DMS 273 treated with DMSO at 0.1 percent for 48 hours (cell line): Measurements from ENCODE around the gene MPST.
"Not testable (repeated sequence)": the region's sequence is repeated elsewhere in the genome, so short reads cannot be mapped to it uniquely, and the experiment has no call there.

Experiments used
- DNase-seq: peaks from one replicate; lab custom pipeline; 2025; lab: John Stamatoyannopoulos, UW

The MPST gene

DNA sequence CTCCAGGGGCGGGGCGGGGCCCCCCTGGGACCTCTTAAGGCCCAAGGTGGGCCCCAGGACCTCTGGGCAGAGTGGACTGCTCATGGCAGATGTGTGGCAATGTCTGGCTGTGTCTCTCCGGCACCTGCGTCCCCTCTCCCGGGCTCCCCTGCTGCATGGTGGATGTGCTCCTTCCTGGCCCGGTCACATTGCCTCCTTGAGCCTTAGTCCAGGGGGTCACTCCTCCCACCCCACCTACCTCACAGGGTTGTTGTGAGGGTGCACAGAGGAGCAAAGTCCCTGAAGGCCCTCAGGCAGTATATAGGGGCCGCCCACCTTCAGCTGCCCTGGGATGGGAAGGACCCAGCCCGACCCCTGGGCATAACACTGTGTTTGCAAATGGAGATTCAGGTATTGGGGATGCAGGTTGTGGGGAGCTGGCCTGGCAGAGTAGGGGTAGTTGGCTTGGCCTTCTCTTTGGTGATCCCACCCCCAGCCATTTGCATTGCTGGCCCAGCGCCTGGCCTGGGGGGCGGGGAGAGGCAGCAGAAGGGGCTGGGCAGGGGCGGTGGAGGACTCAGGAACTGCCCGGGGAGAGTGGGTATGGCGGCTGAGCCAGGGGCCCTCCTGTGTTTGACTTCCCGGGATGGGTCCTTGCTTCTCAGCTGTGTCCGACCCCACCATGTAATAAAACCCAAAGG, 43.3 kb downstream of the MPST start:
- DNase-seq: no peak

DNA sequence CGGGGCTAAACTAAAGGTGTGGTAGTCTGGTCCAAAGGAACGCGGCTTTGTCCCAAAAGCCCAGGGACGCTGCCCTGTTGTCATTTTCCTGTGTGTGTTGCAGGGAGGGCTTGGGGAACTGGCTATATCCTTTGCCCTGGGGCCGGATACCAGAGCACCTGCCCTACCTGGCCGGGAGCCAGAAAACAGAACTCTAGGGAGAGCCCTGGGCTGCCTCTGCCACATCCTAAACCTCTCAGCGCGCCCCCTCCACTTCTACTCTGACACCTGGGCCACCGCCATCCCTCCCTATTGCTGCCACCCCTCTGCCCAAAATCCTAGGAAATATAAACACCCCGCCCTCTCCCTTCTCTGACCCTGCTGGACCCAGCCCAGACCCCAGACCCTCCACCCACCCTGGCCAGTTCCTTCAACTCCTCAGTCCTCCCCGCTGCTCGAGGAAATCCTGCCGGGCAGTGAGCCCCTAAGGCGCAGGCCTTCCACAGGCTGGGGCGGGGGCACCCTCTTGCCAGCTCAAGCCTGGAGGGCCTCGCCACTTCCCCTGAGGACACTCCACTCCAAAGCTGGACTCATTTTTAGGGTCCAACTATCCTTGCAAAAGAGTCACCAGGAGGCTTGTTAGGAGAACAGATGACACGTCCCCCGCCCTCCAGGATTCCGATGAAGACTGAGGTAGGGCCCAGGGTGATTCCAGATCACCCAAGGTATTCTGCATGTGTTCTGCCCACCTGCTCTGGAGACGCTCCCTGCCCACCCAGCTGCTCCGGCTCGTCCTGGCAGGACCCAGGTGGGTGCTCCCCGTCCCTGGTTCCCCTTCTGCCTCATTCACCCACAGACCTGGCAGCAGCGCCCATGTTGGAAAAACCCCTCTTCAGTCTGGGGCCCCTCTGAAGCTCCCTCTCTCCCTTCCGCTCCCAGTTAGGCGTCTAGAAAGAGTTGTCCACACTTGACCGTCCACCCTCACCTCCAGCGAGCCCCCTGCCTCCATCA, 44.2 kb downstream of the MPST start:
- DNase-seq: no peak

DNA sequence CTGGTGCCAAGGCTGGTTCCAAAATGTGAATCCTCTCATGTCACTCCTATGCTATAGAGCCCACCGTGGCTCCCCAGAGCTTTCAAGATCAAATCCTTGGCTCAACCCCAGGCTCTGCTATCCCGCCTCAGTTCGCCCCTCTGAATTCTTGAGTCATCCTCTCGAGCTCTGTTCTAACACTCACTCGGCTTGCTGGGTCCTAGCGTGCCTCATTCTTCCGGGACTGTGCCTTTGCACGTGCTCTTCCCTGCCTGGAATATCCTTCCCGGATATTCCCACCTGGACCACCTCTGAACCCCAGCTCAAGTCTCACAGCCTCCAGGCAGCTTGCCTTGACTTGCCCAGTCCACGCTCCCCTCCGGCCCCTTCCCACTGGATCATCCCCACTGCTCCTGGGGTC, 45.0 kb downstream of the MPST start:
- DNase-seq: no peak

DNA sequence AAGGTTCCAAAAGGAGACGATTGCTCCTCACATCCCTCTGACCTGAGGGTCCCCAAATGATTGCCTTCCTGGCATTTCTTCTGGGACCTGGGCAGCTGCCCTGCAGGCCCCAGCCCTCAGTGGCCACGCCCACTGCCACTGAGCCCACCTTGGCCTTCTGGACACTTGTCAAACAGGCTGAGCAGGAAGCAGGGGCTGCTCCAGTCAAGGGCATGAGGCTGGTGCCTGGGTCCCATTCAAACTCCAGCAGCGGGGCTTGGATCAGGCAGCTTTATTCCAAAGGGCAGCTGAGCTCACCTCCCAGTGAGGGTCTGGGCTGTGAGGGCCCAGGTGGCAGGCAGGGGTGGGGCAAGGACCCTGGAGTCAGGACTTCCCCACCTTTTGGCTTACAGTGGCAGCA, 45.6 kb downstream of the MPST start:
- no peak for DNase-seq

DNA sequence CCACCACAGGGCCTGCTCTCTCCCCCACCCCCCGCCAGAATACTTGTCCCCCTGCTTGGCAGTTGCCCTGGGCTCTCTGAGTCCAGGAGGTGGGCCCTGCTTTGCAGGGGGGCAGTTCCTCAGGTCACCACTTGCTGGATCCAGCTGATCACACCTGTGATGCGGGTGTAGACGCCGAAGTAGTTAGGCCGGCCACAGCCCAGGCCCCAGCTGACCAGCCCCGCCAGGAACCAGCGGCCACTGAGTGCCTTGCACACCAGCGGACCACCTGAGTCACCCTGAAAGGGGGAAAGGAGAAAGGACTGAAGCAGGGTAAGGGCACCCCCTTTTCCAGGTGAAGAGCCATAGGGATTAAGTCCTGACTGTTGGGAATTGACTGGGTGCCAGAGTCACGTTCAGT, 46.4 kb downstream of the MPST start:
- DNase-seq: no peak

DNA sequence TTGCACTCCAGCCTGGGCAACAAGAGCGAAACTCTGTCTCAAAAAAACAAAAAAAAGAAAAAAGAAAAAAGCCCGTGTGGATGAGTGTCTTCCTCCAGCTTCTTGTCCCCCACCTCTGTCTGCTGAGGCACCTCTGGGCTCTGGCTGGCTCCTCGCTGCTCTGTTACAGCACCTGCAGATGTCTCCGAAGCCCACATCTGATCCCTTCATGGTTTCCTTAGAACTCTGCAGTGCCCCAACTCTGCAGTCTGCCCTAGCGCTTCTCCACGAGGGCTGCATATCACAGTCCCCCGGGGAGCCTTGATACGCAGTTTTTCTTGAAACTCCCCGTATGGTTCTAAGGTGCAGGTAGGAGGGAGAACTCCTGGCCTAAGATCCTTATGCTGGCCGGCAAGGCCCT, 47.9 kb downstream of the MPST start:
- no peak for DNase-seq

DNA sequence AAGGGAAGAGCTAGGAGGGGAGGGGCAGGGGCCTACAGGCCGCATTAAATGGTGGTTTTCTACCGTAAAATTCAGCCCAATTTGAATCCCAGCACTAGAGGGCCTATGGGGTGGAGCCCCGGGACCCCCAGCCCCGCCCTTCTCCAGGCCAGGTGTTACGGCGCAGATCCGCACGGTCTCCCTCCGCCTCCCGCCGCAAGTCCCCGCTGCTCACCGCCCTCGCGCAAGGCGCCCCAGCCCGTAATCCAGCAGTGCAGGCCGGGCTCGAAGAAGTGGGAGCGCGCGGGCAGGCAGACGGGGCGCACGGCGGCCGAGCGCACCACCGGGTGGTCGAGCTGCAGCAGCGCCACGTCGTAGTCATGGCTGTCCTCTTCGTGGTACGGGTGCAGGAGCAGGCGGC, 49.3 kb downstream of the MPST start:
- no peak for DNase-seq

DNA sequence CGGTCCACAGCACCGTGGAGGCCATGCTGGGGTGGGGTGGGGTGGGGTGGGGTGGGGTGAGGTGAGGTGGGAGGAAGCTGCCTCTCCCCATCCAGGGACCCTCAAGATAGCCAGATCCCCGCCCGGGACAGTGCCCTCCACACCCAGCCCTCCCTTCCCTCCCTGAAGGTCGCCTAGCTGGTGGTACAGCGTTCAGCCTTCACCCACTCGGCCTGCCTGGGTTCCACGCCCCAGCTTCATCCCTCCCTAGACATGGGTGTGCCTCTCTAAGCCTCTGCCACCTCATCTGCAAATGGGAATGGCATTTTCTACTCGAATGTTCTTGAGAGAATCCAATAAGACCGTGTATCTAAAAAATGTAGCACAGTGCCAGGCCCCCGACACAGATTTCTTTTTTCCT, 49.8 kb downstream of the MPST start:
- DNase-seq: no peak

DNA sequence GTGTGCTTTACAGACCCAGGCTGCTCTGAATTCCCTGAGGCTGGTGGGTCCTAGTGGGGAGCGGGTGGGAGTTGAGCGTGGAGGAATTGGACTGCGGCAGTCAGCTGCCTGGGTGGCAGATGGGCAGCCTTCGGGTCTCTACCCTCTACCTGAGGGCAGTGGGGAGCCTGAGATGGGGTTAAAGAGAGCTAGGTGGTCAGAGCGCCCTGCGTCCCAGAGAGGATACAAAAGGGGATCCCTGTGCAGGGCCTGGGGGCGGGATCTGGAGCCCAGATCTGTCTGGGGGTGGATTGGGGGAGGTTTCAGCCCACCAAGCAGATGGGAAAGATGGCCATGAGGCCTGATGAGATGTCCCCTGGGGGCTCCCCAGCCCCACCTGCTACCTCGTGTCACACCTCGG, 50.2 kb downstream of the MPST start:
- DNase-seq: no peak

DNA sequence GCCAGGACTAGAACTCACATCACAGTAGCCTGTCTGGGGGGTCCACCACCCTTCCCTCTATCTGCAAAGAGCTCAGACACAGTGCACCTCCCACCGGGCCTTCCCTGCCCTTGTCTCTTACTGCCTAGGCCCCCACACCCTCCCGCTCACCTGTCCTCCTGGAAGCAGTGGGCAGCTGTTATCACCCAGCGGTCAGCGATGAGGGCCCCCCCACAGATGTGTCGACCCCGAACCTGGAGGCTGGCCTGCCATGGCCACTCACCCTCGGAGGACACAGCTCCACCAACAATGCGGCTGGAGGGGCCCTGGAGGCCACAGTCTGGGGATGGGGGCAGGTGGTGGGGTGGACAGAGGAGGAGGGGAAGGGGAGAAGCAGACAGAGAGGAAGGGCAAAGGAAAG, 50.8 kb downstream of the MPST start:
- DNase-seq: no peak

DNA sequence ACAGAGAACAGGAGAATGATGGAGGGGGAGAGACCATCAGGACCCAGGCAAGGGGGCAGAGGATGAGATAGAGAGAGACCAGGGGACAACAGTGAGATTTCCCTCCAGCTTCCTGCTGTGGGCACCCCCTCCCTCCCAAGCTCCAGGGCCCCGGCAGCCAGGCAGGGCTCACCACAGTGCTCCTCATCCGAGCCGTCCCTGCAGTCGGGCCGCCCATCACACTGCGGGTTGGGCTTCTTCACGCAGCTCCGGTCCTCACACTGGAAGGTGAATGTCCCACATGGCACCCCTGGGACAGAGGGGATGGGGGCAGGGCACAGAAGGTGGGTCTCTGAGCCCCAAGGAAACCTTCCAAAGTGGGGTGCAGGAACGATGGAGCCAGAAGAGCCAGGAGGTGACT, 51.2 kb downstream of the MPST start:
- no peak for DNase-seq

DNA sequence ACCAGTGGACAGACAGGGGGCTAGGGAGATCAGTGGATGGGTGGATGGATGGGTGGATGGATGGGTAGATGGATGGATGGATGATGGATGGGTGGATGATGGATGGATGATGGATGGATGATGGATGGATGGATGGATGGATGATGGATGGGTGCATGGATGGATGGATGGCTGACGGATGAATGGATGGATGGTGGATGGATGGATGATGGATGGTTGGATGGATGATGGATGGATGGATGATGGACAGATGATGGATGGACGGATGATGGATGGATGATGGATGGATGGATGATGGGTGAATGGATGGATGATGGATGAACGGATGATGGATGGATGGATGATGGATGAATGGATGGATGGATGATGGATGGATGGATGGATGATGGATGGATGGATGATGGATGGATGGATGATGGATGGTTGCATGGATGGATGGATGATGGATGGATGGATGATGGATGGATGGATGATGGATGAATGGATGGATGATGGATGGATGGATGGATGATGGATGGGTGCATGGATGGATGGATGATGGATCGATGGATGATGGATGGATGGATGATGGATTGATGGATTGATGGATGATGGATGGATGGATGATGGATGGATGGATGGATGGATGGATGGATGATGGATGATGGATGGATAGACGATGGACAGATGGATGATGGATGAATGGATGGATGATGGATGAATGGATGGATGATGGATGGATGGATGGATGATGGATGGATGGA, 52.5 kb downstream of the MPST start:
- not testable (repeated sequence) for DNase-seq

DNA sequence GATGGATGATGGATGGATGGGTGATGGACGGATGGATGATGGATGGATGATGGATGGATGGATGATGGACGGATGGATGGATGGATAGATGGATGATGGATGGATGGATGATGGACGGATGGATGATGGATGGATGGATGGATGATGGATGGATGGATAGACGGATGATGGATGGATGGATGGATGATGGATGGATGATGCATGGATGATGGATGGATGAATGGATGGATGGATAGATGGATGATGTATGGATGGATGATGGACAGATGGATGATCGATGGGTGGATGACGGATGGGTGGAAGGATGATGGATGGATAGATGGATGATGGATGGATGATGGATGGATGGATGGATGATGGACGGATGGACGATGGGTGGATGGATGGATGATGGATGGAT, 53.1 kb downstream of the MPST start:
- no peak for DNase-seq

DNA sequence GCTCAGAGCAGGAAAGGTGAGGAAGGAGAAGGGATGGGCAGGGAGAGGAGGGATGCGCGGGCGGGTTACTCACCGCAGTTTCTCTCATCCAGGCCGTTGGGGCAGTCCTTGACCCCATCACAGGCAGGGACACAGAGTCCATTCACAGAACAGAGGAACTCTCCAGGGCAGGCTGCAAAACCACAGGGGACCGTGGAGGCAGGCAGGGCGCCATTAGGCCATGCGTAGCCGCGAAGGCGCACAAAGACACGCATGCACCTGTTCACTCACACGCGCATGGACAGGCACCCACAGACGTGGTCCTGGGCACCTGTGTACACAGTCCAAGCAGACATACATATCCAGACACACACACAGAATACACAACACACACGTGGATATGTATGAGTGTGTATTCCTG, 55.0 kb downstream of the MPST start:
- DNase-seq: no peak

DNA sequence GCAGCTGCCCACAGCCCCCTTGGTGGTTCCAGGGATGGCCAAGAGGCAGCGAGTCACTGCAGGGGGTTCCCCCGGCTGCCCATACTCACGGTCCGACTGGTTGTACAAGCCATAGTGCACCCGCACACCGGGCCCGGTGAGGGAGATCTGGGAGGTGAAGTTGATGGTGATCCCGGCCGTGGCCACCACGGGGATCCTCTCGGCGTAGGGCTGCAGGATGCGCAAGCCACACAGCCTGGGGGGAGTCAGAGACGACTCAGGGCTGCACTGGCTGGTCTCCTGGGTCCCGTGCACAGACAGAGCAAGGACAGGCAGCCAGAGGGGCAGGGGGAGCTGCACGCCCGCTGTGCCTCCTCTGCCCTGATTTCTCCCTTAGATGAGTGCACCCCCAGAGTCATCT, 55.5 kb downstream of the MPST start:
- DNase-seq: no peak

DNA sequence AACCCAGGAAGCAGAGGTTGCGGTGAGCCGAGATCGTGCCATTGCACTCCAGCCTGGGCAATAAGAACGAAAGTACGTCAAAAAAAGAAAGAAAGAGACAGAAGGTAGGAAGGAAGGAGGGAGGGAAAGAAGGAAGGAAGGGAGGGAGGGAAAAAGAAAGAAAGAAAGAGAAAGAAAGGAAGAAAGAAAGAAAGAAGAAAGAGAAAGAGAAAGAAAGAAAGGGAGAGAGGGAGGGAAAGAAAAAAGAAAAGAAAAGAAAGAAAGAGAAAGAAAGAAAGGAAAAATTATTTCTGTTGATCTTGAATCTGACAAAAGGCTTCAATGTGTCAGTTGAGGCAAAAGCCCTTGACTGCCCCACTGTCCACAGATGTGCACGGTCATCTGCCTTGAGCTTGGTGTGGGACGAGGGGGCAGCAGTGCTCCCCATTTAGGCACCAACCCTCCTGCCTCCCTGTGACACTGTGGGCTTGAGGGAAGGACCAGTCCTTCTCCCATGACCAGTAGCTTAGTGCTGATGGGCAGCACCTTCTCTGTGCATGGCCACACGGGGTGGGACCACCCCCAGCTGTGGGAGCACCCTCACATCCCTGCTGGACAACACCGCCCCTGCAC, 56.4 kb downstream of the MPST start:
- no peak for DNase-seq

DNA sequence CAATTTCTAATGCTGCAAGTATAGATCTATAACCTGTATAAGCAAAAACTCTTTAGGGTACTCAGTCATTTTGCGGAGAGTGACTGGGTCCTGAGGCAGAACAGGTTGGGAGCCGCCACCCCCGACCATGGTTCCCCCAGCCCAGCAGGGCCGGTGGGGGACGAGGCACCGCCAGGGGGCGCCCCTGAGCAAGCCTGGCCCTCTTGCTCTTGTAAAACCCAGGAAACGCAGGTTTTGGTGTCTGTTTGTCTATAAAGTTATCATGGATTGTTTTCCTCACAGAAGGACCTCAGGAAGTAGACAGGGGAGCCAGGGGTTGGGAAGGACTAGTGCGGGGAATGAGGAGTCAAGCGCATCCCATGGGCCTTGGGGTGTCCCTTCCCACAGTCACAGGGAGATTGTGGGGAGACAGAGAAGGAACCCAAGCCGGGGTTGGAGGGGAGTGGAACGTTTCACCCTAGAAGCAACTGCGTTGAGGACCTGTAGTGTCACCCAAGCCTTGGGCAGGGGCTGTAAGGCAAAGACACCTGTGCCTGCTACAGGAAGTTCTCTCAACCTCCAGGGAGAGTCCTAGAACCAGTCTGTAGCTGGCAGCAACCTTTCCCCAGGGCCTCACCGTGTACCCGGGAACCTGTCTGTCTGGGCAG, 58.4 kb downstream of the MPST start:
- DNase-seq: no peak

DNA sequence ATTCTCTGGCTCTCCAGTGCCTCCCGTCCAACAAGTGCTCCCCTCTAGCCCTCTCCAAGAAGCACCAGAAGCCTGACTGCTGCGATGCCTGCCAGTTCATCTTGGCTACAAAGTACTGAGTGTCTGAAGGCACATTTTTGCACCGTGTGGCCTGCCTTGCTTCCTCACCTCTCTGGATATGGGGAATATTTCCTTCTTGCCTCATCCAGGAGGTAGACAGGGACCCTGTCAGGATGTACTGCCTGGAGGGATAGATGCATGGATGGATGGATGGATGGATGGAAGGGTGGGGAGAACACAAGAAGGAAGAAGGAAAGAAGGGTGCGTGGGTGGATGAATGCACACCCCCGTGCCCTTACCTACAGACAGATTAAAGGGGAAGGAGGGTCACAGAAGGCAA, 59.6 kb downstream of the MPST start:
- no peak for DNase-seq
